Liver (tissue), 9 donors: Measurements from ENCODE around the gene LYST. TPM values are rescaled to one million over a fixed set of nuclear protein-coding genes. Genes with fewer than 3 reads are reported as not detected.

Source experiments
- DNase-seq: peaks from one replicate; pipeline ENCODE4 v3.0.0-alpha.2; 2017; ENCODE audit warnings: low spot score
- H3K27ac ChIP-seq, 2 donors: one replicate each; pipeline ENCODE4 v1.7.0; 2013; ENCODE audit warnings: inconsistent platforms in 2 of 2, low read length in 2 of 2, control low read depth in 1 of 2, low read depth in 1 of 2, mild to moderate bottlenecking in 1 of 2
- H3K27me3 ChIP-seq, 4 donors: one replicate each; pipeline versions ENCODE4 v1.6.1 to v1.7.0; 2013; ENCODE audit warnings: low read length in 3 of 4, inconsistent platforms in 1 of 4, mild to moderate bottlenecking in 1 of 4, moderate library complexity in 1 of 4; ENCODE audit not compliant: control insufficient read depth in 4 of 4, insufficient read depth in 4 of 4
- H3K36me3 ChIP-seq, 4 donors: one replicate each; pipeline versions ENCODE4 v1.6.1 to v1.7.0; 2013; ENCODE audit warnings: low read length in 3 of 4, mild to moderate bottlenecking in 3 of 4, low read depth in 1 of 4, moderate library complexity in 1 of 4; ENCODE audit not compliant: control insufficient read depth in 4 of 4, insufficient read depth in 3 of 4
- H3K4me1 ChIP-seq, 4 donors: one replicate each; pipeline versions ENCODE4 v1.6.1 to v1.7.0; 2013; ENCODE audit warnings: low read length in 3 of 4, mild to moderate bottlenecking in 3 of 4, moderate library complexity in 1 of 4; ENCODE audit not compliant: control insufficient read depth in 4 of 4, insufficient read depth in 4 of 4
- H3K4me3 ChIP-seq, 3 donors: one replicate each; pipeline versions ENCODE4 v1.6.1 to v1.7.0; 2013; ENCODE audit warnings: low read length in 3 of 3, control low read depth in 1 of 3, low read depth in 1 of 3, mild to moderate bottlenecking in 1 of 3
- H3K9ac ChIP-seq, 2 donors: one replicate each; pipeline ENCODE4 v1.7.0; 2013; ENCODE audit warnings: low read length in 2 of 2, mild to moderate bottlenecking in 2 of 2, moderate library complexity in 2 of 2, control low read depth in 1 of 2, low read depth in 1 of 2
- H3K9me3 ChIP-seq, 4 donors: one replicate each; pipeline versions ENCODE4 v1.6.1 to v1.7.0; 2013; ENCODE audit warnings: low read length in 3 of 4; ENCODE audit not compliant: control insufficient read depth in 4 of 4
- ATF3 ChIP-seq: IDR thresholded peaks from 2 replicates; pipeline ENCODE4 v1.6.1; 2016; ENCODE audit warnings: antibody characterized with exemption
- CTCF ChIP-seq: fragments of 150-350 bp; IDR thresholded peaks from 2 replicates; pipeline ENCODE4 v1.5.1; 2017; ENCODE audit warnings: improper control_type of control experiment, low read depth, low read length; ENCODE audit not compliant: missing input control
- EGR1 ChIP-seq, 2 donors: IDR thresholded peaks; 2 replicates each; pipeline ENCODE4 v1.6.1; 2016 to 2018; ENCODE audit warnings: antibody characterized with exemption in 2 of 2, low read depth in 2 of 2
- FOXA1 ChIP-seq: IDR thresholded peaks from 2 replicates; pipeline ENCODE4 v1.6.1; 2016; ENCODE audit warnings: antibody characterized with exemption
- FOXA2 ChIP-seq: IDR thresholded peaks from 2 replicates; pipeline ENCODE4 v1.6.1; 2016; ENCODE audit warnings: antibody characterized with exemption
- GABPA ChIP-seq, 2 donors: IDR thresholded peaks in 1 of 2; conservative IDR thresholded peaks in 1 of 2; 2 replicates each; pipeline ENCODE4 v1.6.1; 2016; ENCODE audit warnings: antibody characterized with exemption in 2 of 2, mild to moderate bottlenecking in 1 of 2, moderate library complexity in 1 of 2
- HNF4A ChIP-seq, 2 donors: conservative IDR thresholded peaks; 2 replicates each; pipeline ENCODE4 v1.6.1; 2016; ENCODE audit warnings: antibody characterized with exemption in 2 of 2, mild to moderate bottlenecking in 2 of 2
- HNF4G ChIP-seq: IDR thresholded peaks from 2 replicates; pipeline ENCODE4 v1.6.1; 2016; ENCODE audit warnings: antibody characterized with exemption
- JUND ChIP-seq, 2 donors: IDR thresholded peaks; 2 replicates each; pipeline ENCODE4 v1.6.1; 2016; ENCODE audit warnings: antibody characterized with exemption in 2 of 2
- MAX ChIP-seq: IDR thresholded peaks from 2 replicates; pipeline ENCODE4 v1.6.1; 2016; ENCODE audit warnings: antibody characterized with exemption
- NR2F2 ChIP-seq: IDR thresholded peaks from 2 replicates; pipeline ENCODE4 v1.6.1; 2016; ENCODE audit warnings: antibody characterized with exemption
- RAD21 ChIP-seq, 2 donors: IDR thresholded peaks; 2 replicates each; pipeline ENCODE4 v1.6.1; 2016; ENCODE audit warnings: antibody characterized with exemption in 2 of 2, mild to moderate bottlenecking in 2 of 2
- REST ChIP-seq: IDR thresholded peaks from 2 replicates; pipeline ENCODE4 v1.6.1; 2016; ENCODE audit warnings: antibody characterized with exemption, mild to moderate bottlenecking
- RXRA ChIP-seq, 2 donors: IDR thresholded peaks; 2 replicates each; pipeline ENCODE4 v1.6.1; 2017 to 2018; ENCODE audit warnings: antibody characterized with exemption in 2 of 2, mild to moderate bottlenecking in 1 of 2
- SP1 ChIP-seq: IDR thresholded peaks from 2 replicates; pipeline ENCODE4 v1.6.1; 2018; ENCODE audit warnings: antibody characterized with exemption, mild to moderate bottlenecking
- TAF1 ChIP-seq: conservative IDR thresholded peaks from 2 replicates; pipeline ENCODE4 v1.6.1; 2016; ENCODE audit warnings: antibody characterized with exemption, mild to moderate bottlenecking
- YY1 ChIP-seq: IDR thresholded peaks from 2 replicates; pipeline ENCODE4 v1.6.1; 2016; ENCODE audit warnings: antibody characterized with exemption, mild to moderate bottlenecking
- ZBTB33 ChIP-seq: IDR thresholded peaks from 2 replicates; pipeline ENCODE4 v1.6.1; 2016; ENCODE audit warnings: antibody characterized with exemption
- WGBS: extraction: QIAGEN DNeasy Blood & Tissue Kit; methylation state at CpG from one replicate; pipeline ENCODE4 v1.1.7; 2013; 5-methylcytosine and 5-hydroxymethylcytosine counted together
- polyA plus RNA-seq, 2 donors: library from polyadenylated mRNA; stranded (reverse) in 1 of 2; unstranded in 1 of 2; fragments of 200-250 nt in 1 of 2; fragments of >200 nt in 1 of 2; fragmentation: Nextera tagmentation in 1 of 2; extraction: Ambion mirVana in 1 of 2; gene quantifications; one replicate each; pipeline versions ENCODE4 v1.2.1 to v1.2.3, GENCODE V29; 2013 to 2015
- total RNA-seq, 2 donors: library from RNA; depleted of rRNA; stranded (reverse); fragments of >200 nt; gene quantifications; one replicate each; pipeline ENCODE4 v1.2.3, GENCODE V29; 2014
- donor health status: healthy.
- donor health status: healthy.
- donor health status: healthy.
- donor health status: healthy.
- donor health status: healthy.

LYST gene
- total and polyA plus RNA-seq, 4 donors, result 3.4 to 45.9 (median 14.2) TPM

GRCh38 chr1:235852887-235853286 lies 13.8 kb downstream of the LYST start:
- H3K27me3 ChIP-seq, result no peaks in the 10 kb centered on the region
- no peaks in the 10 kb centered on the region for H3K4me1 ChIP-seq
- no peak for DNase-seq
- no peaks in the 10 kb centered on the region for H3K36me3 ChIP-seq
- H3K27ac ChIP-seq, result no peak overlapping the region
- H3K9me3 ChIP-seq, result no peaks in the 10 kb centered on the region
- 74% methylated on average over 3 of the region's 3 CpGs for WGBS
- H3K4me3 ChIP-seq, result no peak overlapping the region
- no peak for TF ChIP-seq HNF4G
- TF ChIP-seq GABPA (IDR thresholded peaks at IDR 0.05 in 1 of 2, conservative IDR thresholded peaks at IDR 0.05 in 1 of 2), result no peak
- no peak for TF ChIP-seq REST
- TF ChIP-seq FOXA1, result no peak
- no peak for TF ChIP-seq MAX
- no peak for TF ChIP-seq SP1
- TF ChIP-seq RXRA (IDR thresholded peaks at IDR 0.05), result no peak
- TF ChIP-seq FOXA2, result no peak
- TF ChIP-seq JUND (IDR thresholded peaks at IDR 0.05), result no peak
- no peak for TF ChIP-seq RAD21 (IDR thresholded peaks at IDR 0.05)
- TF ChIP-seq CTCF, result no peak
- TF ChIP-seq ATF3, result no peak
- no peak for TF ChIP-seq HNF4A (conservative IDR thresholded peaks at IDR 0.05)
- TF ChIP-seq NR2F2, result no peak
- no peak overlapping the region for H3K9ac ChIP-seq

GRCh38 chr1:235851939-235852338 lies 14.8 kb downstream of the LYST start:
- no peak overlapping the region for H3K27ac ChIP-seq
- no peaks in the 10 kb centered on the region for H3K36me3 ChIP-seq
- no peak overlapping the region for H3K4me3 ChIP-seq
- WGBS, result 90% methylated on average over 3 of the region's 3 CpGs
- DNase-seq, result no peak
- no peaks in the 10 kb centered on the region for H3K4me1 ChIP-seq
- no peaks in the 10 kb centered on the region for H3K9me3 ChIP-seq
- no peak overlapping the region for H3K9ac ChIP-seq
- H3K27me3 ChIP-seq, result no peaks in the 10 kb centered on the region
- no peak for TF ChIP-seq HNF4G
- no peak for TF ChIP-seq CTCF
- TF ChIP-seq ZBTB33, result no peak
- no peak for TF ChIP-seq ATF3
- TF ChIP-seq JUND (IDR thresholded peaks at IDR 0.05), result no peak
- TF ChIP-seq TAF1, result no peak
- TF ChIP-seq RAD21 (IDR thresholded peaks at IDR 0.05), result no peak
- no peak for TF ChIP-seq FOXA2
- TF ChIP-seq FOXA1, result no peak
- no peak for TF ChIP-seq MAX
- no peak for TF ChIP-seq EGR1 (IDR thresholded peaks at IDR 0.05; ENCODE audit: low read depth in 2 of 2)
- TF ChIP-seq HNF4A (conservative IDR thresholded peaks at IDR 0.05), result no peak
- no peak for TF ChIP-seq YY1
